HCT116 (cell line): ENCODE results near the gene GPC4. TPM values are rescaled to one million over a fixed set of nuclear protein-coding genes. Genes with fewer than 3 reads are reported as not detected.

ENCODE experiments used
- ATAC-seq: fragments of 200-7000 bp; cut with Tn5 transposase; 2 replicates; pipeline ENCODE4 v1.9.1; 2020; ENCODE audit warnings: mild to moderate bottlenecking, moderate library complexity
- BruUV-seq: library from RNA; stranded (reverse); fragments of 400-500 nt; replicated peaks from 2 replicates; lab custom pipeline; 2021; lab: Mats Ljungman, UMichigan
- CTCF ChIA-PET: fragments of 300-600 bp; sonication (Branson Sonifier 250); formaldehyde crosslinking; loops from one replicate; lab custom pipeline; 2021; ENCODE audit warnings: antibody characterized with exemption; lab: Charles Lee
- POLR2A ChIA-PET: fragments of 300-600, 350-600 bp; sonication (Branson Sonifier 250); formaldehyde crosslinking; loops from one replicate; lab custom pipeline; 2021; ENCODE audit warnings: antibody characterized with exemption; lab: Charles Lee
- RAD21 ChIA-PET, 2 experiments: fragments of 300-600 bp; sonication (Branson Sonifier 250); formaldehyde crosslinking; loops; one replicate each; lab custom pipeline; 2023; ENCODE audit warnings: low total read pairs in 2 of 2; ENCODE audit not compliant: uncharacterized antibody in 2 of 2, unreplicated experiment in 2 of 2, low non-redundant PET in 1 of 2; lab: Charles Lee
- DNase-seq: peaks from one replicate; pipeline ENCODE4 v3.0.0-alpha.2; 2010; ENCODE audit warnings: low read depth, low spot score
- H2AFZ ChIP-seq: fragments of 200-600 bp; shearing (Covaris generic), sonication (generic); 2 replicates; pipeline ENCODE4 v1.6.1; 2017; ENCODE audit warnings: low read depth, mixed run types, mixed read lengths, antibody characterized with exemption, low read length; ENCODE audit not compliant: poor library complexity, severe bottlenecking
- H3K27ac ChIP-seq: 2 replicates; pipeline ENCODE4 v1.5.1; 2012; ENCODE audit warnings: low read depth, low read length
- H3K27me3 ChIP-seq: fragments of 200-600 bp; sonication (generic); 2 replicates; pipeline ENCODE4 v1.6.1; 2016; ENCODE audit warnings: mixed run types, low read length, mixed read lengths; ENCODE audit not compliant: insufficient read depth
- H3K36me3 ChIP-seq, 2 experiments: fragments of 200-500 bp in 1 of 2; fragments of 200-600 bp in 1 of 2; sonication (Bioruptor generic) in 1 of 2; sonication (generic) in 1 of 2; 2 replicates each; pipeline versions ENCODE4 v1.5.1 to v1.6.1; 2014 to 2016; ENCODE audit warnings: low read length in 2 of 2, inconsistent platforms in 1 of 2, mixed read lengths in 1 of 2, mixed run types in 1 of 2; ENCODE audit not compliant: insufficient read depth in 2 of 2, control insufficient read depth in 1 of 2
- H3K4me1 ChIP-seq, 2 experiments: fragments of 200-600 bp in 1 of 2; sonication (generic) in 1 of 2; 2 replicates each; pipeline versions ENCODE4 v1.5.1 to v1.6.1; 2012 to 2017; ENCODE audit warnings: low read length in 2 of 2, inconsistent platforms in 1 of 2, mild to moderate bottlenecking in 1 of 2, mixed read lengths in 1 of 2, mixed run types in 1 of 2, moderate library complexity in 1 of 2; ENCODE audit not compliant: insufficient read depth in 2 of 2, control insufficient read depth in 1 of 2
- H3K4me2 ChIP-seq: fragments of 200-600 bp; sonication (generic); 2 replicates; pipeline ENCODE4 v1.6.1; 2017; ENCODE audit warnings: mixed run types, low read length, mixed read lengths
- H3K4me3 ChIP-seq, 2 experiments: fragments of 200-600 bp in 1 of 2; sonication (generic) in 1 of 2; replicated peaks in 1 of 2; 2 replicates each; pipeline ENCODE4 v1.5.1; 2011 to 2016; ENCODE audit warnings: low read length in 2 of 2, control low read depth in 1 of 2, low read depth in 1 of 2, mild to moderate bottlenecking in 1 of 2, mixed read lengths in 1 of 2, mixed run types in 1 of 2
- H3K79me2 ChIP-seq: fragments of 200-600 bp; sonication (generic); 2 replicates; pipeline ENCODE4 v1.6.1; 2017; ENCODE audit warnings: mild to moderate bottlenecking, mixed run types, low read length, moderate library complexity, mixed read lengths; ENCODE audit not compliant: insufficient read depth
- H3K9ac ChIP-seq: fragments of 200-600 bp; sonication (generic); 2 replicates; pipeline ENCODE4 v1.6.1; 2016; ENCODE audit warnings: low read length, mixed read lengths
- H3K9me2 ChIP-seq: fragments of 200-600 bp; sonication (generic), shearing (Covaris generic); 2 replicates; pipeline ENCODE4 v1.6.1; 2017; ENCODE audit warnings: mixed run types, mild to moderate bottlenecking, moderate library complexity; ENCODE audit not compliant: insufficient read depth
- H3K9me3 ChIP-seq, 2 experiments: fragments of 200-500 bp in 1 of 2; fragments of 200-600 bp in 1 of 2; sonication (Bioruptor generic) in 1 of 2; sonication (generic) in 1 of 2; 2 replicates each; pipeline ENCODE4 v1.6.1; 2014 to 2017; ENCODE audit warnings: low read length in 2 of 2, mixed read lengths in 2 of 2, inconsistent platforms in 1 of 2, low read depth in 1 of 2, mild to moderate bottlenecking in 1 of 2, mixed run types in 1 of 2, moderate library complexity in 1 of 2; ENCODE audit not compliant: control insufficient read depth in 1 of 2, insufficient read depth in 1 of 2
- H4K20me1 ChIP-seq: fragments of 200-600 bp; sonication (generic), shearing (Covaris generic); 2 replicates; pipeline ENCODE4 v1.6.1; 2017; ENCODE audit warnings: mixed run types, mild to moderate bottlenecking, moderate library complexity; ENCODE audit not compliant: insufficient read depth
- ATF3 ChIP-seq: IDR thresholded peaks from 2 replicates; pipeline ENCODE4 v1.6.1; 2012
- JUND ChIP-seq: IDR thresholded peaks from 2 replicates; pipeline ENCODE4 v1.6.1; 2012
- POLR2A ChIP-seq: IDR thresholded peaks from 2 replicates; pipeline ENCODE4 v1.7.0; 2011; ENCODE audit warnings: borderline replicate concordance; ENCODE audit not compliant: insufficient read depth, insufficient read length; ENCODE audit errors: extremely low read depth
- SRF ChIP-seq: IDR thresholded peaks from 2 replicates; pipeline ENCODE4 v1.6.1; 2012; ENCODE audit warnings: low read depth
- ZBTB33 ChIP-seq: IDR thresholded peaks from 2 replicates; pipeline ENCODE4 v1.6.1; 2011; ENCODE audit warnings: mild to moderate bottlenecking, low read length, moderate library complexity; ENCODE audit not compliant: insufficient replicate concordance; ENCODE audit errors: extremely low read depth
- ZNF274 ChIP-seq: fragments of 200-500 bp; sonication (Bioruptor generic); IDR thresholded peaks from 2 replicates; pipeline ENCODE4 v1.6.1; 2014; ENCODE audit warnings: mild to moderate bottlenecking, low read depth, low read length, inconsistent platforms
- intact Hi-C: fragments of 100-400 bp; cut with micrococcal nuclease; formaldehyde crosslinking; loops from 2 replicates; pipeline ENCODE4 v1.10.0; 2022
- total RNA-seq: library from RNA; stranded (reverse); gene quantifications from one replicate; pipeline ENCODE4 v1.2.1, GENCODE V29; 2021; ENCODE audit not compliant: unreplicated experiment
- TF ChIP-seq, protein P1 (sequence below): IDR thresholded peaks from 2 replicates; pipeline ENCODE4 v1.6.1; 2012

Gene GPC4
- total RNA-seq, 1 experiment from 2014 or later: 9.7 TPM

DNA sequence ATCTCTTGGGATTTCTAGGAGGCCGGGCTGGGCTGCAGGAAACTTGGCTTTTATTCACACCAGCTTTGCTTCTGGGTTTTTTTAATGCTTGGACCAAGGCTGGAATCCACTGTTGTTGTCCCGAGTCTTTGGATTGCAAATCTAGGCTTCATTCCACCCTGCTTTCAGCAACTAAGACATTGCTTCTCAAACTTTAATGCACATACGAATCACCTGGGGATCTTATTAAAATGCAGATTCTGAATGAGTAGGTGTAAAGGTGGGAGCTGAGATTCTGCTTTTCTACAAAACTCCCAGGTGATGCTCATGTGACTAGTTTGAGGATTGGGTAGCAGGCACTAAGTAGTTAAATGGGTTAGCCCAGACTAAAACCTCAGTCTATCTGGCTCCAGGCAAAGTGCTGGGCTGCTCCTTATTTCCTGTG is 39.2 kb upstream of the GPC4 start:
- Histone ChIP-seq H3K9ac (no peak overlapping the region), H3K4me1 (no peaks in the 10 kb centered on the region), H4K20me1 (no peaks in the 10 kb centered on the region), H3K9me3 (no peaks in the 10 kb centered on the region), H2AFZ (no peak overlapping the region), H3K9me2 (no peaks in the 10 kb centered on the region), H3K36me3 (no peaks in the 10 kb centered on the region), H3K4me2 (no peak overlapping the region), H3K27me3 (no peaks in the 10 kb centered on the region), H3K27ac (no peak overlapping the region), H3K79me2 (no peaks in the 10 kb centered on the region), H3K4me3 (no peak overlapping the region)
- no peak for TF ChIP-seq SRF
- no peak for TF ChIP-seq POLR2A
- no peak for TF ChIP-seq ATF3
- TF ChIP-seq, protein P1, sequence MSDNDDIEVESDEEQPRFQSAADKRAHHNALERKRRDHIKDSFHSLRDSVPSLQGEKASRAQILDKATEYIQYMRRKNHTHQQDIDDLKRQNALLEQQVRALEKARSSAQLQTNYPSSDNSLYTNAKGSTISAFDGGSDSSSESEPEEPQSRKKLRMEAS: no peak
- intact Hi-C loops: no loop called here
- ChIA-PET CTCF (no interaction called here), RAD21 (no interaction called here), POLR2A (no interaction called here)
- ATAC-seq (no peak), DNase-seq (no peak)
- BruUV-seq: no TSS peak

DNA sequence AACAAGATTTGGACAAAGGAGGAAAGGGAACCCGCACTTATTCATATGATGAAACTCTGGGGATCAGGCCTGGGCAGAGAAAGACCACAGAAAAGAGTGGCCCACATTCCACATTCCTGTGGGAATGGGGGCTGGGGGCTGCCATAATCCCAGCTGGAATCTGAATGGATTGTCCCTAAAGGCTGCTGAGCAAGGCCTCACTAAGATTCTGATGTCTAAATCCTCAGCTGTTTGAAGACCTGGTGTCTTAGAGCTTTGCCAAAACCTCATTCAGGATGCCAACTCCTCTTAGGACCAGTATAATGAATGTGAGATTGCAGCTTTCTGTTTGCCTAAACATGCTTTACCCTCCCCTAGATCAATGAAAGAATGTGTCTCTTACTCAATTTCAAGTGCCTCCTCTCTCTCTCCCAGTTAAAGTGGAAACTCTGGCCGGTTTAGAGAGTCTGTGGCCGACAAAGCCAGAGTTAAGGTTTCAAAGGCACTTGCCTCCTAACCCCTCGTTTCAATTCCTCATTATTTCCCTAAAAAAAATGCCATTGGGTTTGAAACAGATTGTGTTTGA is 33.3 kb upstream of the GPC4 start:
- H3K4me1 ChIP-seq: peaks cover 0 to 5% of the 10 kb centered on the region in 2 experiments; a peak in 2 of 4 replicates
- H3K4me2 ChIP-seq: no peak overlapping the region
- no peaks in the 10 kb centered on the region for H3K79me2 ChIP-seq
- RAD21 ChIA-PET: no interaction called here
- no peaks in the 10 kb centered on the region for H3K36me3 ChIP-seq
- CTCF ChIA-PET: no interaction called here
- BruUV-seq: no TSS peak
- TF ChIP-seq JUND: no peak
- no peak for TF ChIP-seq ZNF274
- TF ChIP-seq, protein P1: no peak
- TF ChIP-seq ZBTB33: no peak
- H2AFZ ChIP-seq: no peak overlapping the region
- no peak for DNase-seq
- no peaks in the 10 kb centered on the region for H3K9me2 ChIP-seq
- H4K20me1 ChIP-seq: no peaks in the 10 kb centered on the region
- H3K27me3 ChIP-seq: no peaks in the 10 kb centered on the region
- no peaks in the 10 kb centered on the region for H3K9me3 ChIP-seq
- no peak overlapping the region for H3K27ac ChIP-seq
- POLR2A ChIA-PET: no interaction called here
- ATAC-seq: no peak
- H3K9ac ChIP-seq: no peak overlapping the region
- intact Hi-C loops: no loop called here
- no peak overlapping the region for H3K4me3 ChIP-seq
